HepG2 (cell line): ENCODE results near the gene JPT1. TPM values are rescaled to one million over a fixed set of nuclear protein-coding genes. Genes with fewer than 3 reads are reported as not detected.

Source experiments
- AKAP8 ChIP-seq: sonication (generic); formaldehyde crosslinking; IDR thresholded peaks from 2 replicates; pipeline ENCODE4 v1.5.1; 2020; ENCODE audit warnings: mild to moderate bottlenecking, missing genetic modification reagents
- CHD4 ChIP-seq: fragments of 200-600 bp; sonication (generic); IDR thresholded peaks from 2 replicates; pipeline ENCODE4 v1.7.0; 2017; ENCODE audit warnings: mild to moderate bottlenecking, low read length, borderline replicate concordance
- CSRNP1 ChIP-seq: sonication (generic); formaldehyde crosslinking; IDR thresholded peaks from 2 replicates; pipeline ENCODE4 v1.8.1; 2023; ENCODE audit warnings: mild to moderate bottlenecking, missing genetic modification reagents
- HNF1A ChIP-seq, 2 experiments: sonication (generic) in 1 of 2; formaldehyde crosslinking in 1 of 2; IDR thresholded peaks; 2 replicates each; pipeline versions ENCODE4 v1.4.0 to v1.6.1; 2016 to 2020; ENCODE audit warnings: borderline replicate concordance in 1 of 2, low read depth in 1 of 2, mild to moderate bottlenecking in 1 of 2, missing genetic modification reagents in 1 of 2
- HNF4A ChIP-seq: sonication (generic); formaldehyde crosslinking; IDR thresholded peaks from 2 replicates; pipeline ENCODE4 v1.4.0; 2020; ENCODE audit warnings: missing genetic modification reagents
- PHF21A ChIP-seq: sonication (generic); formaldehyde crosslinking; IDR thresholded peaks from 2 replicates; pipeline ENCODE4 v1.5.0; 2020; ENCODE audit warnings: mild to moderate bottlenecking, missing genetic modification reagents
- PPARG ChIP-seq: conservative IDR thresholded peaks from 2 replicates; pipeline ENCODE4 v1.6.1; 2016; ENCODE audit warnings: missing biosample characterization, missing genetic modification reagents
- PRPF4 ChIP-seq: fragments of 200-400 bp; formaldehyde crosslinking; IDR thresholded peaks from 2 replicates; pipeline ENCODE4 v1.6.1; 2016; ENCODE audit warnings: low read length, low read depth; ENCODE audit not compliant: poor library complexity, severe bottlenecking
- RARA ChIP-seq: IDR thresholded peaks from 2 replicates; pipeline ENCODE4 v1.6.1; 2016; ENCODE audit warnings: missing genetic modification reagents, missing compliant biosample characterization
- SP5 ChIP-seq: IDR thresholded peaks from 2 replicates; pipeline ENCODE4 v1.6.1; 2016; ENCODE audit warnings: low read depth, borderline replicate concordance
- ZNF234 ChIP-seq: sonication (generic); formaldehyde crosslinking; conservative IDR thresholded peaks from 2 replicates; pipeline ENCODE4 v1.5.1; 2020; ENCODE audit warnings: mild to moderate bottlenecking, missing genetic modification reagents
- ZNF552 ChIP-seq: sonication (generic); formaldehyde crosslinking; IDR thresholded peaks from 2 replicates; pipeline ENCODE4 v1.9.0; 2022; ENCODE audit warnings: missing genetic modification reagents, mild to moderate bottlenecking, borderline replicate concordance
- polyA plus RNA-seq, 8 experiments: library from polyadenylated mRNA; depleted of rRNA in 3 of 8; stranded (reverse) in 7 of 8; unstranded in 1 of 8; fragments of >200 nt; fragmentation: Illumina TruSeq in 4 of 8; extraction: Trizol in 4 of 8; gene quantifications; 2 replicates each; pipeline versions ENCODE4 v1.2.1 to v1.2.3, GENCODE V29; 2011 to 2016; ENCODE audit warnings: low read depth in 4 of 8, missing spikeins in 1 of 8, mixed read lengths in 1 of 8; ENCODE audit not compliant: insufficient read depth in 1 of 8
- total RNA-seq, 5 experiments: library from RNA; depleted of rRNA; stranded (reverse); fragments of >200 nt; fragmentation: Illumina TruSeq; extraction: Trizol; gene quantifications; 2 replicates each; pipeline ENCODE4 v1.2.3, GENCODE V29; 2016; ENCODE audit warnings: low read depth in 1 of 5
- TF ChIP-seq, protein P1 (sequence below), 2 experiments: sonication (generic) in 1 of 2; formaldehyde crosslinking in 1 of 2; IDR thresholded peaks; 2 replicates each; pipeline versions ENCODE4 v1.4.0 to v1.6.1; 2018 to 2020; ENCODE audit warnings: missing genetic modification reagents in 2 of 2, borderline replicate concordance in 1 of 2, low read depth in 1 of 2, mild to moderate bottlenecking in 1 of 2, missing biosample characterization in 1 of 2
- TF ChIP-seq, protein P2 (sequence below): IDR thresholded peaks from 2 replicates; pipeline ENCODE4 v1.6.1; 2016; ENCODE audit warnings: missing compliant biosample characterization, missing genetic modification reagents, borderline replicate concordance

Gene JPT1
- total and polyA plus RNA-seq, 2 of the 13 experiments (the other 11 are each of a cell fraction or from before 2014, with no cell fraction given), result 43.3 to 256 TPM

DNA sequence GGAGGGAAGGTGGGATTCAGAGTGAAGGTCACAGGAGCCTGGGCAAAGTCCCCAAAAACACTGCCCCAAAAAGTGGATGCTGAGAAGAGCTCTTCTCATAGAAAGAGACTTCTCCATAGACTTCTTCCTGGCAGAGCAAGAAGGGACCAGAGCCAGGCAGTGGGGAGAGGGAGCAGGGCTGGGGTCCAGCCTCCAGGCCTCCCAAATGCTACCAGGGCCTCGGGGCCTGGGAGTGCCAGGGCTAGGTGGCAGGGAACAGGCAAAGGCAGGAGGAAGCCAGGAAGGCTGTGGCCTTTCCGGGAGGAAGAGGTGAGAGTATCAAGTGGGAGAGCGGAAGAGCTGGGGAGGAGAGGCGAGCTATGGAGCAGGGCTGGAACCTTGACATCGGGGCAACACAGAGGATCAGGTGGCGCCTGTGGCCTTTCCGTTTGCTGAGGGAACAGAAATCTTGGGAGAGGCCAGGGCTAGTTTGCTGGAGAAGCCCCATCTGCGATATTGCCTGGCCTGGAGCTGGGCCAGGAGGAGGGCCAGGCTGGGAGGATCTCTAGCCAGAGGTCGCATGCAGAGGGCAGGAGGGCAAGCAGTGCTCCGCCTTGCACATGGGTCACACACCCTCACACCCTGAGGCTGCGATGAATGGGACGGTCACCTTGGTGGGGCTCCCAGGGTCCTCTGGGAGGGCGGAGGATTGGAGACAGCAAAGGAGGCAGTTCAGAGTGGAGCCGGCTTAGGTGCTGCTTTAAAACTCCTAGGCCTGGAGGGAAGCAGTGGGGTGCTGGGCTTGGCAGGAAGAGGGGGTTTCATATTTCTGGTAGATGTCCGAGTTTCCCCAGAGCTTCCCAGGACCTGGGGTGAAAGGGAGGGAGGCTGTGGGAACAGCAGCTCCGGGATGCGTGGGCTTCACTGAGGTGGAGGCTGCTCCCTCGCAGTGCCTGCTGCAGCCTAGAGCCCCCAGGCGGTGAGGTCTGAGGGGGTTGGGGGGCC is 63.1 kb downstream of the JPT1 start (continued):
- TF ChIP-seq PRPF4, result no peak
- TF ChIP-seq, protein P1, sequence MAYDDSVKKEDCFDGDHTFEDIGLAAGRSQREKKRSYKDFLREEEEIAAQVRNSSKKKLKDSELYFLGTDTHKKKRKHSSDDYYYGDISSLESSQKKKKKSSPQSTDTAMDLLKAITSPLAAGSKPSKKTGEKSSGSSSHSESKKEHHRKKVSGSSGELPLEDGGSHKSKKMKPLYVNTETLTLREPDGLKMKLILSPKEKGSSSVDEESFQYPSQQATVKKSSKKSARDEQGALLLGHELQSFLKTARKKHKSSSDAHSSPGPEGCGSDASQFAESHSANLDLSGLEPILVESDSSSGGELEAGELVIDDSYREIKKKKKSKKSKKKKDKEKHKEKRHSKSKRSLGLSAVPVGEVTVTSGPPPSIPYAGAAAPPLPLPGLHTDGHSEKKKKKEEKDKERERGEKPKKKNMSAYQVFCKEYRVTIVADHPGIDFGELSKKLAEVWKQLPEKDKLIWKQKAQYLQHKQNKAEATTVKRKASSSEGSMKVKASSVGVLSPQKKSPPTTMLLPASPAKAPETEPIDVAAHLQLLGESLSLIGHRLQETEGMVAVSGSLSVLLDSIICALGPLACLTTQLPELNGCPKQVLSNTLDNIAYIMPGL (CRISPR knock-in tag; IDR thresholded peaks at IDR 0.05; ENCODE audit: borderline replicate concordance in 1 of 2, low read depth in 1 of 2), result peak in 1 of 2 experiments; percentile 60; a peak in 1 of 4 replicates
- TF ChIP-seq, protein P2, sequence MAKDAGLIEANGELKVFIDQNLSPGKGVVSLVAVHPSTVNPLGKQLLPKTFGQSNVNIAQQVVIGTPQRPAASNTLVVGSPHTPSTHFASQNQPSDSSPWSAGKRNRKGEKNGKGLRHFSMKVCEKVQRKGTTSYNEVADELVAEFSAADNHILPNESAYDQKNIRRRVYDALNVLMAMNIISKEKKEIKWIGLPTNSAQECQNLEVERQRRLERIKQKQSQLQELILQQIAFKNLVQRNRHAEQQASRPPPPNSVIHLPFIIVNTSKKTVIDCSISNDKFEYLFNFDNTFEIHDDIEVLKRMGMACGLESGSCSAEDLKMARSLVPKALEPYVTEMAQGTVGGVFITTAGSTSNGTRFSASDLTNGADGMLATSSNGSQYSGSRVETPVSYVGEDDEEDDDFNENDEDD, result peak; percentile 77
- peak; percentile 88 for TF ChIP-seq HNF4A (CRISPR knock-in tag)
- peak; percentile 44; the same call in 1 of the 2 replicates for TF ChIP-seq PPARG
- 0 out of 2 replicates have a peak, but pooled peaks have one; percentile 40 for TF ChIP-seq CSRNP1 (CRISPR knock-in tag)
- no peak for TF ChIP-seq CHD4
- peak; percentile 100 for TF ChIP-seq SP5 (CRISPR knock-in tag)
- TF ChIP-seq ZNF234 (CRISPR knock-in tag), result 0 out of 2 replicates have a peak, but pooled peaks have one; percentile 43
- TF ChIP-seq HNF1A (IDR thresholded peaks at IDR 0.05; ENCODE audit: low read depth), result no peak
- peak; percentile 50 for TF ChIP-seq HNF1A (CRISPR knock-in tag; IDR thresholded peaks at IDR 0.05; ENCODE audit: borderline replicate concordance)
- peak; percentile 87 for TF ChIP-seq AKAP8 (CRISPR knock-in tag)
- TF ChIP-seq PHF21A (CRISPR knock-in tag), result peak; percentile 95
- peak; percentile 52; the same call in 1 of the 2 replicates for TF ChIP-seq ZNF552 (CRISPR knock-in tag)
- TF ChIP-seq RARA (CRISPR knock-in tag), result peak; percentile 89
